Fibroblast of skin of right quadriceps (primary cell): ENCODE results near the gene HECW1.
A peak's percentile ranks its signal among the peaks of the same experiment; 100 is the strongest.
"Not testable (repeated sequence)": the region's sequence is repeated elsewhere in the genome, so short reads cannot be mapped to it uniquely, and the experiment has no call there.

Experiments
- DNase-seq: peaks from one replicate; pipeline ENCODE4 v3.0.0-alpha.2; 2013

Gene HECW1

GRCh38 chr7:43210539-43210938, 98.1 kb downstream of the HECW1 start:
- DNase-seq = not testable (repeated sequence)

- no peak for DNase-seq
Observed at GRCh38 chr7:43211286-43211685, 98.8 kb downstream of the HECW1 start.

GRCh38 chr7:43211693-43212092, 99.2 kb downstream of the HECW1 start:
- peak; percentile 47 for DNase-seq

GRCh38 chr7:43212921-43213320, 100.5 kb downstream of the HECW1 start:
- DNase-seq = no peak

- DNase-seq = no peak
Observed at GRCh38 chr7:43215061-43215460, 102.6 kb downstream of the HECW1 start.

GRCh38 chr7:43217055-43217454, 104.6 kb downstream of the HECW1 start:
- no peak for DNase-seq

- not testable (repeated sequence) for DNase-seq
Observed at GRCh38 chr7:43218901-43219300, 106.5 kb downstream of the HECW1 start.

GRCh38 chr7:43220250-43220649, 107.8 kb downstream of the HECW1 start:
- DNase-seq = peak; percentile 88

GRCh38 chr7:43220742-43221141, 108.3 kb downstream of the HECW1 start:
- no peak for DNase-seq

- DNase-seq = no peak
Observed at GRCh38 chr7:43229801-43230200, 117.4 kb downstream of the HECW1 start.

GRCh38 chr7:43232366-43232765, 119.9 kb downstream of the HECW1 start:
- no peak for DNase-seq

GRCh38 chr7:43234073-43234472, 121.6 kb downstream of the HECW1 start:
- no peak for DNase-seq

GRCh38 chr7:43234968-43235367, 122.5 kb downstream of the HECW1 start:
- no peak for DNase-seq

GRCh38 chr7:43240565-43240964, 128.1 kb downstream of the HECW1 start:
- DNase-seq = no peak

GRCh38 chr7:43242628-43243255, 130.3 kb downstream of the HECW1 start:
- peak; percentile 8 for DNase-seq

- peak; percentile 31 for DNase-seq
Observed at GRCh38 chr7:43244232-43244631, 131.8 kb downstream of the HECW1 start.

- no peak for DNase-seq
Observed at GRCh38 chr7:43244784-43245183, 132.3 kb downstream of the HECW1 start.

- no peak for DNase-seq
Observed at GRCh38 chr7:43247757-43248156, 135.3 kb downstream of the HECW1 start.

GRCh38 chr7:43248553-43248952, 136.1 kb downstream of the HECW1 start:
- no peak for DNase-seq

GRCh38 chr7:43248961-43249822, 136.7 kb downstream of the HECW1 start:
- peak; percentile 17 for DNase-seq

- DNase-seq = no peak
Observed at GRCh38 chr7:43249823-43250145, 137.3 kb downstream of the HECW1 start.

- DNase-seq = peak; percentile 86
Observed at GRCh38 chr7:43260980-43261878, 148.8 kb downstream of the HECW1 start.

GRCh38 chr7:43265139-43265538, 152.7 kb downstream of the HECW1 start:
- DNase-seq = no peak
